Stimulated activated CD8-positive, alpha-beta memory T cell treated with anti-CD3 and anti-CD28 coated beads, Interleukin-12 subunit alpha, Interleukin-12 subunit beta, amount 100 ng/mL, for 4 hours (primary cell): ENCODE measurements around the gene SSC5D.

ENCODE experiments used
- DNase-seq: peaks from one replicate; pipeline ENCODE4 v3.0.0-alpha.2; 2020; ENCODE audit warnings: low read depth

Gene SSC5D

GRCh38 chr19:55536951-55537740, 48.9 kb downstream of the SSC5D start, which contains the start of gene SBK2:
TSS of gene SBK2 (minus strand) at chr19:55537133. CDS start at chr19:55536294, 839 bp downstream.
- DNase-seq: no peak

DNA sequence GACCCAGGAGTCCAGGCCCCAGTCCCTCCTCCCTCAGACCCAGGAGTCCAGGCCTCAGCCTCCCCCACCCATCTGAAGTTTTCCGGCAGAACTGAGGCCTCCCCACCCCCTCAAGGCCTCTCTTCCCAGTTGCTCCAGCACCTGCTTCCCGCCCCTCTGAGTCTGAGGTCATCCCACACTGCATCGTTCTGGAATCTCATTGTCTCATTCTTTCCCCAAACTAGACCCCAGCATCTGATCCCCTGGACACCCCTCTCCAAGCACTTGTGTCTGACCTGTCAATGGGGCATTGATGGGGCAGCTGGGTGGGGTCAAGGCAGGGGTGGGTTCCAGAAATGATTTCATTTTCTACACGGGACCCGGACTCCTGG, 49.5 kb downstream of the SSC5D start:
- DNase-seq: no peak

GRCh38 chr19:55538132-55538531, 49.9 kb downstream of the SSC5D start:
- DNase-seq: no peak

- DNase-seq: no peak
These were observed 51.1 kb downstream of the SSC5D start for GRCh38 chr19:55539090-55539984.

DNA sequence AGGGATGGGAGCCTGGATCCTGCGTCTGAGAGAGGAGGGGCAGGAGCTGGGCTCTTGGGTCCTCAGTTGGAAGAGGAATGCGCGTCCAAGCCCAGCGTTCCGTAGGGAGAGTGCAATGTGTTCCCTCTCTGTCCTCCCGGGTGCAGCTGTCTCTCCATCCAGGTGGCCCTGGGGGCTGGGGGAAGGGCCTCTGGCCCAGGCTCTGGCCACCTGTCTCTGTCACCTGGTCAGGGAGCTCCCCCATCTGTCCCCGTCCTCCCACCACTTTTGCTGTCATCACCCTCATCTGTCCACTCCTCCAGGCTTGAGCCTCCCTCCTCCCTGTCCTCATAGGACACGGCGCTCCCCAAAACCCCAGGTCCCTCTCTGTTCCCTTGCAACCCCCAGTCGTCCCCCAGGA, 52.4 kb downstream of the SSC5D start:
- no peak for DNase-seq

DNA sequence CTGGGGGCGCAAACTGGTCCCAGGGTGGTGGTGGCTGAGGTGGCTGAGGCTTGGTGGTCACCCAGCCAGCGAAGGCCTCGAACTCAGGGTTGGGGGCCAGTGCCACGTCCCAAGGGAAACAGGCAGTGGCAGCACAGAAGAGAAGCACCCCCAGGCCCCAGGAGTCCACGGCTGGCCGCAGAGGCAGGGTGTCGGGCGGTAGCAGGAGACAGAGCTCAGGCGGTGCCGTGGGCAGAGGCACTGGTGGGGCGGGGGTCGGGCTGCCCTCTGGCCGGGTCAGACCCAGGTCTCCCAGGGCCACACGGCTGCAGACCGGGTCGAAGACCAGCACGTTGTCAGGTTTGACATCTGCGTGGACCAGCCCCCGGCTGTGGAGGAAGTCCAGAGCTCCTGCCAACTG, 52.9 kb downstream of the SSC5D start:
- no peak for DNase-seq

- no peak for DNase-seq
These were observed 54.1 kb downstream of the SSC5D start for GRCh38 chr19:55542292-55542855.

DNA sequence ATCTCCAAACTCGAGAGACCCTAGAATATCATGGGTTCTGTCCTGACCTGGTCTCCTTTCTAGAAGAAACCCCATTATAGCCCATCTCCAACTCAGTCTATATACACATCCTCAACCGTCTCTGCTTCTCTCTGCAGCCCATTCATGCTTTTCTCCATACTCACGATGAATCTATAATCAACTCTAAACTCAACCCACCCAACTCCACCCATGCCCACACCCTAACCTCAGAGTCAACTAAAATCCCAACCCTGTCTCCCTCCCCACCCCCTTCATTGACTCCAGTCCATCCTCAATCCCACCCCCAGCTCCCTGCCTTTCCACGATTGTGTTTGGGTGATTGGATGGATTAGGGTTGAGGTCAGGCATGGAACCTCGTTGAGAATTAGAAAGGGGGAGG, 55.3 kb downstream of the SSC5D start:
- no peak for DNase-seq

GRCh38 chr19:55544014-55544413, 55.8 kb downstream of the SSC5D start:
- DNase-seq: no peak

- no peak for DNase-seq
These were observed 56.7 kb downstream of the SSC5D start for GRCh38 chr19:55544776-55545439.

- no peak for DNase-seq
These were observed 57.2 kb downstream of the SSC5D start, which contains the start of gene SBK3 for GRCh38 chr19:55545443-55545842. TSS of gene SBK3 (minus strand) at chr19:55545543. CDS start at chr19:55545543, 0 bp downstream.

- DNase-seq: no peak
These were observed 57.8 kb downstream of the SSC5D start for GRCh38 chr19:55546011-55546410.

GRCh38 chr19:55546822-55547614, 58.8 kb downstream of the SSC5D start:
- DNase-seq: no peak

DNA sequence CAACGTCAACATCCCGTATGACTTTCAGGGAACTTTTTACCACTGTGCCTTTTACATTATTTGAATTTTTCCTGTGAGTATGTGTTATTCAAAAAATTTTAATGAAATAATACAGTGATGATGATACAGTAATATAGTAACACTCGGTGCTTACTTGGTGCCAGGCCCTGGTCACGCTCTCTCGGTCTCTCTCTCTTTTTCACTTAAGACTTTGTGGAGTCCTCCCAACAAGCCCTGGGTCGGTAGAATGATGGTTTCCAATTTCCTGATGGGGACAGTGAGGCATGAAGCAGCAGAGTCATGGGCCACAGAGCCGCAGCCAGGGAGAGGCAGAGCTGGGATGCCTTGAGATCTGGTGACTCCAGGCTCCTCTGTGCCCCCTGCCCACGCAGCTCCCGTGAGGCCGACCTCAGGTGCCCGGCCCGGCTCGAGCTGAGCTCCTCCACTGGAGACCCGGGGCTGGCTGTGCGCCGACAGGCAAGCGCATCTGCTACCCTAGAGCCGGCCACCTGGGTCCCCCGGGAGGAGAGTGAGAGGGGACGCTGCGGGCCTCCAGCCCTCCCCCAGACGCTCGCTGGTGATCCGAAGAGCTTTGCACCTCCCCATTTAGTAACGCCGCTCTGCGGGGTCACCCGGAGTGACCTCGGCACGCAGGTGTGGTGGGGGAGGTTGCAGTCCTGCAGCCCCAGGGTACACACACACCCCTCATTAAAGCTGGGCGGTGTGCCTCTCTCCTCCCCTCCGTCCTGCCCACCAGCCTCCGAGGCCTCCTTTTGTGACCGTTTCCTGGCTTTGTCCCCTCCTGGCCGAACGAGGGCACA, 61.5 kb downstream of the SSC5D start:
- no peak for DNase-seq

GRCh38 chr19:55550321-55550650, 62.0 kb downstream of the SSC5D start:
- DNase-seq: no peak

DNA sequence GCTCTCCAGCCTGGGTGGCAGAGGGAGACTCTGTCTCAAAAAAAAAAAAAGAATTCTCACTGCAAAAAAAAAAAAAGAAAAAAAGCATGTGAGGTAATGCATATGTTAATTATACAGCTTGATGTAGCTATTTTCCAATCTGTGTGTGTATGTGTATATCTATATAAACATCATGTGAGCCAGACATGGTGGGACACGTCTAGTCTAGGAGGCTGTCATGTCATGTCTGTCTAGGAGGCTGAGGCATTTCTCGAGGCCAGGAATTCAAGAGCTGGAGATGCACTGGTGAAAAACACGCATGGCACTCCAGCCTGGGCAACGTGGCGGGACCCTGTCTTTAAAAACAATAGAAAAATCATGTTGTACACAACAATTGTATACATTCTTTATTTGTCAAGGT, 64.0 kb downstream of the SSC5D start:
- no peak for DNase-seq

DNA sequence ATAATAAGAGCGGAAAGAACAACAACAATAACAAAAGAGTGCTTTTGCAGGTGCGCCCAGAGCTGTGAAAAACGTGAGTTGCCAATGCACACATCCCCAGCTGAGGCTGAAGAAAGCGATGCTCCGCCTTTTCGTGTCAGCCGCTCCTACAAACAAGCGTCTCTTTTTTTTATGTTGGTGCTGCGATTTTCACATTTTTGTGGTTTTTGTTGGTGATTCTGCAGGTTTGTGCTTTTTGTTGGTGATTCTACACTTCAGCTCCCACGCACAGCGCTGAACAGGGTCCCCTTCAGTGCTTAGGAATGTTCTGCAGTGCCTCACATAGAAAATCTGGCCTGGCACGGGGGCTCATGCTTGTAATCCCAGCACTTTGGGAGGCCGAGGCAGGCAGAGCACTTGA, 64.4 kb downstream of the SSC5D start:
- DNase-seq: no peak

GRCh38 chr19:55553217-55554182, 65.3 kb downstream of the SSC5D start:
- DNase-seq: no peak

DNA sequence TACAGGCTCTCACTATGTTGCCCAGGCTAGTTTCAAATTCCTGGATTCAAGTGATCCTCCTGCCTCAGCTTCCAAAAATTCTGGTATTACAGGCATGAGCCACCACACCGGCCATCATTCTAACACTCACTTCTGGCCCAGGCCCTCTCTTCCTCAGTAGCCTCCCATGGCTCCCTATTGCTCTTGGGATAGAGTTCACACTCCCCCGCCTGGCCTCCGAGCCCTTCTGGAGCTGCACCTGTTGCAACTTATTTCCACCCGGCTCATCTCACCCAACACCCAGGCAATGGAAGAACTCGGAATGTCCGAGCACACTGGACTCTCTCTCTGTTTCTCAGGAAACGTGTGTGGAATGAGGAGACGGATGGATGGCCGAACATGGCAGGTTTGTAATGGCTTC, 66.1 kb downstream of the SSC5D start:
- DNase-seq: no peak
